ENCODE results near the gene CASP10.

GRCh38 chr2:201137505-201138400 lies 45.2 kb upstream of the CASP10 start:
- TF ChIP-seq CTCF (IDR thresholded peaks at IDR 0.05; ENCODE audit: insufficient read depth, low read length) (no peak), POLR2AphosphoS5 (IDR thresholded peaks at IDR 0.05; ENCODE audit: low read depth) (no peak), SPI1 (IDR thresholded peaks at IDR 0.05; ENCODE audit: borderline replicate concordance, low read depth) (no peak), REST (IDR thresholded peaks at IDR 0.05; ENCODE audit: insufficient replicate concordance, low read depth) (no peak)
